CD4-positive, alpha-beta T cell (primary cell): ENCODE results near the gene CRX. TPM values are rescaled to one million over a fixed set of nuclear protein-coding genes. Genes with fewer than 3 reads are reported as not detected.

Source experiments
- ATAC-seq: fragments of 200-7000 bp; cut with Tn5 transposase; one replicate; pipeline ENCODE4 v1.10.0; 2022; ENCODE audit warnings: mild to moderate bottlenecking; ENCODE audit not compliant: poor library complexity
- CTCF ChIA-PET: fragments of 350-600 bp; sonication (Branson Sonifier 250); formaldehyde crosslinking; loops from one replicate; lab custom pipeline; 2021; ENCODE audit warnings: antibody characterized with exemption, inconsistent platforms; lab: Charles Lee
- POLR2A ChIA-PET: fragments of 350-600 bp; sonication (Branson Sonifier 250); formaldehyde crosslinking; loops from one replicate; lab custom pipeline; 2021; ENCODE audit warnings: antibody characterized with exemption, inconsistent platforms; lab: Charles Lee
- DNase-seq, 14 experiments: peaks; one replicate each; pipeline ENCODE4 v3.0.0-alpha.2; 2013 to 2020; ENCODE audit warnings: mixed read lengths in 2 of 14
- H3K27ac ChIP-seq, 2 donors: one replicate each; pipeline versions ENCODE4 v1.5.1 to v1.7.0; 2013; ENCODE audit warnings: low read length in 2 of 2, low read depth in 1 of 2, mild to moderate bottlenecking in 1 of 2
- H3K27me3 ChIP-seq, 2 experiments: 1 replicate in 1 of 2; 2 replicates in 1 of 2; pipeline versions ENCODE4 v1.6.1 to v1.7.0; 2013; ENCODE audit warnings: low read length in 2 of 2, control low read depth in 1 of 2, mild to moderate bottlenecking in 1 of 2, moderate library complexity in 1 of 2; ENCODE audit not compliant: insufficient read depth in 2 of 2, control insufficient read depth in 1 of 2
- H3K36me3 ChIP-seq: one replicate; pipeline ENCODE4 v1.6.1; 2013; ENCODE audit warnings: low read length, control low read depth; ENCODE audit not compliant: insufficient read depth
- H3K4me1 ChIP-seq: one replicate; pipeline ENCODE4 v1.6.1; 2013; ENCODE audit warnings: low read length, control low read depth; ENCODE audit not compliant: insufficient read depth
- H3K4me3 ChIP-seq: one replicate; pipeline ENCODE4 v1.5.1; 2013; ENCODE audit warnings: mild to moderate bottlenecking, low read length, moderate library complexity
- H3K9me3 ChIP-seq, 2 experiments: 1 replicate in 1 of 2; 2 replicates in 1 of 2; pipeline versions ENCODE4 v1.6.1 to v1.7.0; 2013; ENCODE audit warnings: low read length in 2 of 2, mild to moderate bottlenecking in 2 of 2, control low read depth in 1 of 2, moderate library complexity in 1 of 2; ENCODE audit not compliant: control insufficient read depth in 1 of 2, insufficient read depth in 1 of 2
- H3K27ac Mint-ChIP-seq: one replicate; pipeline ENCODE4 v1.8.0; 2020; ENCODE audit warnings: mixed read lengths
- H3K27me3 Mint-ChIP-seq: one replicate; pipeline ENCODE4 v1.8.0; 2021; ENCODE audit warnings: mixed read lengths
- H3K36me3 Mint-ChIP-seq: one replicate; pipeline ENCODE4 v1.8.0; 2021; ENCODE audit warnings: low read depth, mixed read lengths
- H3K4me1 Mint-ChIP-seq: one replicate; pipeline ENCODE4 v1.8.0; 2021; ENCODE audit warnings: low read depth, mixed read lengths
- H3K4me3 Mint-ChIP-seq: one replicate; pipeline ENCODE4 v1.8.0; 2020; ENCODE audit warnings: mild to moderate bottlenecking, mixed read lengths
- H3K9me3 Mint-ChIP-seq: one replicate; pipeline ENCODE4 v1.8.0; 2020; ENCODE audit warnings: mixed read lengths
- CTCF ChIP-seq: fragments of 200-600 bp; IDR thresholded peaks from one replicate; pipeline ENCODE4 v1.8.0; 2022; ENCODE audit warnings: antibody characterized with exemption, mild to moderate bottlenecking
- intact Hi-C, 2 experiments: fragments of 100-400 bp; cut with DNase I in 1 of 2; cut with micrococcal nuclease in 1 of 2; formaldehyde crosslinking; loops; one replicate each; pipeline versions ENCODE4 v1.15.1 to v1.9.0; 2023 to 2025; cut with DNase I, micrococcal nuclease
- total RNA-seq, 174 experiments: library from RNA in 2 of 174; stranded (reverse) in 2 of 174; gene quantifications; one replicate each; pipeline ENCODE4 v1.2.3 and lab custom pipeline; 2021 to 2026

CRX gene
- total RNA-seq, 2 experiments from 2014 or later, result not detected

GRCh38 chr19:47778049-47778953, 43.4 kb upstream of the CRX start, which contains the start of gene SELENOW:
Gene SELENOW, plus strand, starts transcription at chr19:47778703. Its CDS starts 83 bp downstream, at chr19:47778786.
- ATAC-seq, result peak; percentile 91
- H3K27ac Mint-ChIP-seq, result peak within 1 kb of the TSS; percentile 90

GRCh38 chr19:47778954-47779351, 42.8 kb upstream of the CRX start:
- peaks cover 14% of the 10 kb centered on the region for H3K36me3 ChIP-seq
- H3K27me3 ChIP-seq, result no peaks in the 10 kb centered on the region
- POLR2A ChIA-PET, result interaction anchor here (0.6 kb wide), 1 partner anchor 238 kb away, joined by 3 read pairs; no protein-coding TSS in a partner anchor
- peak overlapping the region; percentile 77 to 97 for H3K27ac ChIP-seq
- H3K27ac Mint-ChIP-seq, result peak overlapping the region; percentile 90
- H3K4me3 ChIP-seq, result peak overlapping the region; percentile 88
- CTCF ChIA-PET, result no interaction called here
- no peak for TF ChIP-seq CTCF
- peak in 4 of 14 experiments; percentile 14 to 42 (median 28) for DNase-seq
- no peaks in the 10 kb centered on the region for H3K9me3 Mint-ChIP-seq
- peaks cover 29% of the 10 kb centered on the region for H3K4me1 Mint-ChIP-seq
- H3K4me3 Mint-ChIP-seq, result peak overlapping the region; percentile 91
- H3K36me3 Mint-ChIP-seq, result peaks cover 37% of the 10 kb centered on the region
- peaks cover 34% of the 10 kb centered on the region for H3K4me1 ChIP-seq
- ATAC-seq, result peak; percentile 15
- intact Hi-C loops, result loop anchor here in 1 of 2 experiments (2.0 kb wide), 1 partner anchor 36 kb away; no protein-coding TSS in a partner anchor
- no peaks in the 10 kb centered on the region for H3K27me3 Mint-ChIP-seq
- H3K9me3 ChIP-seq, result no peaks in the 10 kb centered on the region

More at GRCh38 chr19:47778049-47778953, 43.4 kb upstream of the CRX start, which contains the start of gene SELENOW:
- peaks cover 29% of the 10 kb centered on the region for H3K4me1 Mint-ChIP-seq
- peak within 1 kb of the TSS; percentile 91 for H3K4me3 Mint-ChIP-seq
- no peaks in the 10 kb centered on the region for H3K9me3 Mint-ChIP-seq
- peak; percentile 58 to 87 (median 72) for DNase-seq
- peaks cover 34% of the 10 kb centered on the region for H3K4me1 ChIP-seq
- H3K4me3 ChIP-seq, result peak within 1 kb of the TSS; percentile 88
- no peaks in the 10 kb centered on the region for H3K27me3 ChIP-seq
- H3K9me3 ChIP-seq, result no peaks in the 10 kb centered on the region
- POLR2A ChIA-PET, result interaction anchor here (0.6 to 1.0 kb wide), 3 partner anchors 32 to 237 kb away, joined by 3 to 7 read pairs (median 4); partner anchors contain the start of gene NOP53
- peaks cover 11% of the 10 kb centered on the region for H3K36me3 ChIP-seq
- peak within 1 kb of the TSS; percentile 77 to 97 for H3K27ac ChIP-seq
- no peak for TF ChIP-seq CTCF
- H3K36me3 Mint-ChIP-seq, result peaks cover 34% of the 10 kb centered on the region
- no peaks in the 10 kb centered on the region for H3K27me3 Mint-ChIP-seq
- intact Hi-C loops, result loop anchor here in 1 of 2 experiments (2.0 kb wide), 1 partner anchor 36 kb away; no protein-coding TSS in a partner anchor
- CTCF ChIA-PET, result interaction anchor here (0.6 kb wide), 1 partner anchor 11 kb away, joined by 3 read pairs; no protein-coding TSS in a partner anchor

GRCh38 chr19:47779524-47780214, 42.1 kb upstream of the CRX start:
- H3K9me3 ChIP-seq, result no peaks in the 10 kb centered on the region
- peaks cover 34% of the 10 kb centered on the region for H3K4me1 ChIP-seq
- H3K4me3 ChIP-seq, result peak overlapping the region; percentile 88
- peaks cover 20% of the 10 kb centered on the region for H3K36me3 ChIP-seq
- Mint-ChIP-seq H3K4me1 (peaks cover 29% of the 10 kb centered on the region), H3K27ac (peak overlapping the region; percentile 90), H3K9me3 (no peaks in the 10 kb centered on the region), H3K27me3 (no peaks in the 10 kb centered on the region), H3K36me3 (peaks cover 43% of the 10 kb centered on the region), H3K4me3 (peak overlapping the region; percentile 91)
- intact Hi-C loops, result loop anchor here in 1 of 2 experiments (2.0 kb wide), 1 partner anchor 37 kb away; no protein-coding TSS in a partner anchor
- no peak for TF ChIP-seq CTCF
- ATAC-seq (no peak), DNase-seq (no peak)
- no peak overlapping the region for H3K27ac ChIP-seq
- CTCF ChIA-PET, result no interaction called here
- POLR2A ChIA-PET, result interaction anchor here (0.6 to 1.2 kb wide), 3 partner anchors 34 to 1693 kb away, joined by 3 to 5 read pairs (median 3); partner anchors contain the start of gene NOP53
- no peaks in the 10 kb centered on the region for H3K27me3 ChIP-seq
